Thyroid gland (tissue), 4 donors: ENCODE data around the gene HIVEP3.

ENCODE experiments used
- POLR2A ChIP-seq, 2 donors: fragments of 450-650 bp; IDR thresholded peaks; one replicate each; pipeline ENCODE4 v1.6.1; 2017; ENCODE audit warnings: antibody characterized with exemption in 2 of 2, mild to moderate bottlenecking in 2 of 2, moderate library complexity in 1 of 2
- TF ChIP-seq, protein P1 (sequence below), 6 experiments: fragments of 200-600 bp in 3 of 6; fragments of 450-650 bp in 3 of 6; sonication (generic) in 3 of 6; IDR thresholded peaks; one replicate each; pipeline ENCODE4 v1.5.1; 2016 to 2019; ENCODE audit warnings: antibody characterized with exemption in 6 of 6, mild to moderate bottlenecking in 2 of 6, inconsistent platforms in 1 of 6, moderate library complexity in 1 of 6

DNA sequence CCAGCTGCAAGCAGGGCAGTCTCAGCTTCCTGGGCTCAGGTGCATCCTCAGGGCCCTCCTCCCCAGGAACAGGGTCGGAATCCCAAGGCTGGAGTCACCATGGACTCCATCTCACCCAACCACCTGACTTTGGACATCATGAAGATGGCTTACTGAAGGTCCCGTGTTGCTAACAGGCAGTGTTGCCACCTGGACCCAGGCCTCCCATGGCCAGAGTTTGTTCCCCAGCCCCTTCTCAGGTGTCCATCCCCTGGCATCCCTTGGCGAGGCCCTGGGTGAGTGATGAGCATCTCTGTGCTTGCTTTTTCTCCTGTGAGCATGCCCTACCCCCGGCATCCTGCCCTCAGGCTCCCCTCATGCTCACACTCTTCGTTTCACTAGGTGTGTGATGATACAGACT, 332.5 kb downstream of the HIVEP3 start:
- TF ChIP-seq, protein P1, sequence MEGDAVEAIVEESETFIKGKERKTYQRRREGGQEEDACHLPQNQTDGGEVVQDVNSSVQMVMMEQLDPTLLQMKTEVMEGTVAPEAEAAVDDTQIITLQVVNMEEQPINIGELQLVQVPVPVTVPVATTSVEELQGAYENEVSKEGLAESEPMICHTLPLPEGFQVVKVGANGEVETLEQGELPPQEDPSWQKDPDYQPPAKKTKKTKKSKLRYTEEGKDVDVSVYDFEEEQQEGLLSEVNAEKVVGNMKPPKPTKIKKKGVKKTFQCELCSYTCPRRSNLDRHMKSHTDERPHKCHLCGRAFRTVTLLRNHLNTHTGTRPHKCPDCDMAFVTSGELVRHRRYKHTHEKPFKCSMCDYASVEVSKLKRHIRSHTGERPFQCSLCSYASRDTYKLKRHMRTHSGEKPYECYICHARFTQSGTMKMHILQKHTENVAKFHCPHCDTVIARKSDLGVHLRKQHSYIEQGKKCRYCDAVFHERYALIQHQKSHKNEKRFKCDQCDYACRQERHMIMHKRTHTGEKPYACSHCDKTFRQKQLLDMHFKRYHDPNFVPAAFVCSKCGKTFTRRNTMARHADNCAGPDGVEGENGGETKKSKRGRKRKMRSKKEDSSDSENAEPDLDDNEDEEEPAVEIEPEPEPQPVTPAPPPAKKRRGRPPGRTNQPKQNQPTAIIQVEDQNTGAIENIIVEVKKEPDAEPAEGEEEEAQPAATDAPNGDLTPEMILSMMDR (IDR thresholded peaks at IDR 0.05), result no peak
- no peak for TF ChIP-seq POLR2A (IDR thresholded peaks at IDR 0.05)
